Measurements from ENCODE around the gene FGF8.

The FGF8 gene

GRCh38 chr10:101769541-101770180 lies 6.3 kb downstream of the FGF8 start:
- no peak for TF ChIP-seq CTCF (IDR thresholded peaks at IDR 0.05; ENCODE audit: low read depth, low read length)
- no peak overlapping the region for H3K4me3 ChIP-seq (replicated peaks in 1 of 2; ENCODE audit: low read depth in 2 of 2, low read length in 2 of 2)
- no peak for DNase-seq (ENCODE audit: low read depth in 2 of 2)

- H3K4me3 ChIP-seq (replicated peaks in 1 of 2; ENCODE audit: low read depth in 2 of 2, low read length in 2 of 2), result no peak overlapping the region
- TF ChIP-seq CTCF (IDR thresholded peaks at IDR 0.05; ENCODE audit: low read depth, low read length), result no peak
- DNase-seq (ENCODE audit: low read depth in 2 of 2), result no peak
Observed at GRCh38 chr10:101768791-101769170, 7.1 kb downstream of the FGF8 start.

GRCh38 chr10:101767966-101768790 lies 7.7 kb downstream of the FGF8 start:
- no peak overlapping the region for H3K4me3 ChIP-seq (replicated peaks in 1 of 2; ENCODE audit: low read depth in 2 of 2, low read length in 2 of 2)
- DNase-seq (ENCODE audit: low read depth in 2 of 2), result no peak
- TF ChIP-seq CTCF (IDR thresholded peaks at IDR 0.05; ENCODE audit: low read depth, low read length), result no peak

- H3K4me3 ChIP-seq (replicated peaks in 1 of 2; ENCODE audit: low read depth in 2 of 2, low read length in 2 of 2), result no peak overlapping the region
- TF ChIP-seq CTCF (IDR thresholded peaks at IDR 0.05; ENCODE audit: low read depth, low read length), result no peak
- no peak for DNase-seq (ENCODE audit: low read depth in 2 of 2)
Observed at GRCh38 chr10:101767600-101767945, 8.3 kb downstream of the FGF8 start.

- no peak for DNase-seq (ENCODE audit: low read depth in 2 of 2)
- no peak overlapping the region for H3K4me3 ChIP-seq (replicated peaks in 1 of 2; ENCODE audit: low read depth in 2 of 2, low read length in 2 of 2)
- no peak for TF ChIP-seq CTCF (IDR thresholded peaks at IDR 0.05; ENCODE audit: low read depth, low read length)
Observed at GRCh38 chr10:101766753-101767599, 8.9 kb downstream of the FGF8 start.

GRCh38 chr10:101766306-101766705 lies 9.6 kb downstream of the FGF8 start:
- no peak for TF ChIP-seq CTCF (IDR thresholded peaks at IDR 0.05; ENCODE audit: low read depth, low read length)
- H3K4me3 ChIP-seq (replicated peaks in 1 of 2; ENCODE audit: low read depth in 2 of 2, low read length in 2 of 2), result no peak overlapping the region
- DNase-seq (ENCODE audit: low read depth in 2 of 2), result no peak
